Suprapubic skin (tissue), 4 donors: Measurements from ENCODE around the gene CNPY2. TPM values are rescaled to one million over a fixed set of nuclear protein-coding genes. Genes with fewer than 3 reads are reported as not detected.

Source experiments
- DNase-seq, 2 donors: peaks; one replicate each; pipeline ENCODE4 v3.0.0-alpha.2; 2019; ENCODE audit warnings: low spot score in 2 of 2
- H3K27ac ChIP-seq: fragments of 200-600 bp; sonication (generic); one replicate; pipeline ENCODE4 v1.5.1; 2019
- H3K27me3 ChIP-seq: fragments of 200-600 bp; sonication (generic); one replicate; pipeline ENCODE4 v1.5.1; 2019
- H3K36me3 ChIP-seq: fragments of 200-600 bp; sonication (generic); one replicate; pipeline ENCODE4 v1.5.1; 2019
- H3K4me1 ChIP-seq: fragments of 200-600 bp; sonication (generic); one replicate; pipeline ENCODE4 v1.5.1; 2019
- H3K4me3 ChIP-seq: fragments of 200-600 bp; sonication (generic); one replicate; pipeline ENCODE4 v1.5.1; 2019; ENCODE audit warnings: mild to moderate bottlenecking
- H3K9me3 ChIP-seq: fragments of 200-600 bp; sonication (generic); one replicate; pipeline ENCODE4 v1.5.1; 2019
- CTCF ChIP-seq, 2 donors: fragments of 200-600 bp in 1 of 2; fragments of 450-650 bp in 1 of 2; sonication (generic) in 1 of 2; IDR thresholded peaks; one replicate each; pipeline ENCODE4 v1.5.1; 2016 to 2019; ENCODE audit warnings: antibody characterized with exemption in 2 of 2, mild to moderate bottlenecking in 1 of 2, moderate library complexity in 1 of 2
- EP300 ChIP-seq: sonication (generic); formaldehyde crosslinking; IDR thresholded peaks from one replicate; pipeline ENCODE4 v1.6.1; 2017; ENCODE audit warnings: antibody characterized with exemption
- POLR2A ChIP-seq, 2 donors: fragments of 450-650 bp; IDR thresholded peaks; one replicate each; pipeline ENCODE4 v1.6.1; 2017; ENCODE audit warnings: antibody characterized with exemption in 2 of 2, mild to moderate bottlenecking in 2 of 2, moderate library complexity in 2 of 2
- POLR2AphosphoS5 ChIP-seq, 3 donors: sonication (generic); formaldehyde crosslinking; IDR thresholded peaks; one replicate each; pipeline ENCODE4 v1.6.1; 2017; ENCODE audit warnings: antibody characterized with exemption in 3 of 3
- WGBS: methylation state at CpG from one replicate; pipeline ENCODE4 v1.1.5; 2018; 5-methylcytosine and 5-hydroxymethylcytosine counted together
- total RNA-seq, 4 donors: library from RNA; depleted of rRNA; stranded (reverse); fragments of >200 nt; gene quantifications; one replicate each; pipeline ENCODE4 v1.1.0, GENCODE V29; 2016

CNPY2 gene
- total RNA-seq, 4 donors from 2014 or later, result 36.4 to 51.4 (median 42.4) TPM

- Histone ChIP-seq H3K27me3 (no peaks in the 10 kb centered on the region), H3K36me3 (no peaks in the 10 kb centered on the region), H3K4me1 (peaks cover 18% of the 10 kb centered on the region), H3K27ac (peak overlapping the region; percentile 95), H3K4me3 (peak overlapping the region; percentile 67), H3K9me3 (no peaks in the 10 kb centered on the region)
- DNase-seq, result no peak
- no peak for TF ChIP-seq CTCF (IDR thresholded peaks at IDR 0.05)
- TF ChIP-seq POLR2AphosphoS5 (IDR thresholded peaks at IDR 0.05), result no peak
- TF ChIP-seq POLR2A (IDR thresholded peaks at IDR 0.05), result no peak
- TF ChIP-seq EP300, result no peak
- 8% methylated on average over 6 of the region's 6 CpGs for WGBS
These were observed 18.7 kb upstream of the CNPY2 start for GRCh38 chr12:56334490-56334793.

DNA sequence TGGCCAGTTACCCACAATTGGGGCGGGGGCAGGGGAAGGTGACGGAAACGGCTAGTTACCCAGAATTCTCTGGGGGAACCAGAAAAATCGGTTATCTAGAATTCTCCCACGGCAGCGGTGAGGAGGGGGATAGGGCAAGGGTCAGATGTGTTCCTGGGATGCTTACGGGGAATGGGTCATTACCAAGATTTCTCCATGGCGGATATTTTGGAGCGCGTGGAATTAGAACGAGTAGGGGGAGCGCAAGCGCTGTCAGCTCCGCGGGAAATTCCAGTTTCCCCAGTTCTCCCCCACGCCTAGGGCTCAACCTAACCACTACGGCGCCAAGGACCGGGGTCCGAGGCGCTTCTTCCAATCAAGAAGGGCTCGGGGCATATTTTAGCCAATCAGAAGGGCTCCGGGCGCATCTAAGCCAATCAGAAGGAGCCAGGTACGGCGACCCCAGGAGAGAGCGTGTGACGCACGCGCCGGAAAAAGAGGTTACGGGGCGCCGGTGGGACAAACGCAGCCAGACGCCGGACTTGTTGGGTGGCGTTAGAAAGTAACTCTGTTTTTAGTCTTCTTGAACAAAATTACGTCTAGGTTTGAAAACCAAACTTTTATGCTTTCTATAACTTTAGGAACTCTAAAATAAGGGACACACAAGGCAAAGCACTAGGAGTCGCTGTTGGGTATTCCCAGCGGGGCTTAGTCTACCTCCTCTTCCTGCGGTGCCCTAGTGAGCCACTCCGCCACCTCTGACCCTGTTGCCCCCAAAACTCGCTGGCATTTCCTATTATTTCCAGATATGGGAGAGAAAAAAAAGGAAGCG is 18.1 kb upstream of the CNPY2 start, which contains the start of gene PAN2:
TSS of gene PAN2 (minus strand) at position 322 of the 811 bp plus-strand sequence. CDS start 906 bp downstream, outside the sequence.
- Histone ChIP-seq H3K27me3 (no peaks in the 10 kb centered on the region), H3K9me3 (no peaks in the 10 kb centered on the region), H3K36me3 (no peaks in the 10 kb centered on the region), H3K4me1 (peaks cover 18% of the 10 kb centered on the region), H3K4me3 (peak within 1 kb of the TSS; percentile 67), H3K27ac (peak within 1 kb of the TSS; percentile 95)
- TF ChIP-seq EP300 (no peak), CTCF (IDR thresholded peaks at IDR 0.05) (peak; percentile 44 to 66), POLR2AphosphoS5 (IDR thresholded peaks at IDR 0.05) (peak in 1 of 3 donors; percentile 91), POLR2A (IDR thresholded peaks at IDR 0.05) (peak in 1 of 2 donors; percentile 65)
- DNase-seq, result peak; percentile 96 to 98
- under 1% methylated on average over 44 of the region's 45 CpGs for WGBS

DNA sequence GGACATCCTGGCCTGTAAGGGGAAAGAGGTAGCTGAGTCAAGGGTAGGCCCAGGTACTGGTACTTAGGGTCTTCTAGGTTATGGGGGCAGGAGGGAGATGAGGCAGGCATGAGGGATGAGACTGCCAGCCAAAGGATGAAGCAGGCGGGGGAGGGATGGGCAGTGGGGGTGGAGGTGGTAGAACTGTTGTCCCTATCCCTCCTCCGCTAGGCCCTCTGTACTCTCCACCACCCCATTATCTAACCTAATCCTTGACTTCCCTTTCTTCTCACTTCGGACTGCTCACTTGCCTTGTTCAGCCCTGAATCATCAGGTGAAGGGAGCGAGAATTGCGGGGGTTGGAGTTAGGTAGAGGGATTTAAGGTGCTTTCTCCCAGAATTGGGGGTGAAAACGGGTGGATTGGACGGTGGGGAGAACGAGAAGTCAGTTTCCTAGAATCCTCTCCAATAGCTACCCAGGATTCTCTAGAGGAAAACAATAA is 17.4 kb upstream of the CNPY2 start:
- Histone ChIP-seq H3K9me3 (no peaks in the 10 kb centered on the region), H3K4me3 (peak overlapping the region; percentile 67), H3K27me3 (no peaks in the 10 kb centered on the region), H3K27ac (peak overlapping the region; percentile 95), H3K36me3 (peaks cover 4% of the 10 kb centered on the region), H3K4me1 (peaks cover 18% of the 10 kb centered on the region)
- TF ChIP-seq POLR2AphosphoS5 (IDR thresholded peaks at IDR 0.05), result no peak
- TF ChIP-seq EP300, result no peak
- TF ChIP-seq CTCF (IDR thresholded peaks at IDR 0.05), result no peak
- no peak for TF ChIP-seq POLR2A (IDR thresholded peaks at IDR 0.05)
- DNase-seq, result no peak
- WGBS, result 29% methylated on average over 8 of the region's 8 CpGs

GRCh38 chr12:56332512-56333196 is 16.9 kb upstream of the CNPY2 start:
- WGBS, result 95% methylated on average over 11 of the region's 11 CpGs
- Histone ChIP-seq H3K36me3 (peaks cover 10% of the 10 kb centered on the region), H3K4me3 (peak overlapping the region; percentile 67), H3K27me3 (no peaks in the 10 kb centered on the region), H3K4me1 (peaks cover 18% of the 10 kb centered on the region), H3K9me3 (no peaks in the 10 kb centered on the region), H3K27ac (peak overlapping the region; percentile 95)
- TF ChIP-seq POLR2A (IDR thresholded peaks at IDR 0.05) (no peak), POLR2AphosphoS5 (IDR thresholded peaks at IDR 0.05) (no peak), CTCF (IDR thresholded peaks at IDR 0.05) (no peak), EP300 (no peak)
- no peak for DNase-seq

DNA sequence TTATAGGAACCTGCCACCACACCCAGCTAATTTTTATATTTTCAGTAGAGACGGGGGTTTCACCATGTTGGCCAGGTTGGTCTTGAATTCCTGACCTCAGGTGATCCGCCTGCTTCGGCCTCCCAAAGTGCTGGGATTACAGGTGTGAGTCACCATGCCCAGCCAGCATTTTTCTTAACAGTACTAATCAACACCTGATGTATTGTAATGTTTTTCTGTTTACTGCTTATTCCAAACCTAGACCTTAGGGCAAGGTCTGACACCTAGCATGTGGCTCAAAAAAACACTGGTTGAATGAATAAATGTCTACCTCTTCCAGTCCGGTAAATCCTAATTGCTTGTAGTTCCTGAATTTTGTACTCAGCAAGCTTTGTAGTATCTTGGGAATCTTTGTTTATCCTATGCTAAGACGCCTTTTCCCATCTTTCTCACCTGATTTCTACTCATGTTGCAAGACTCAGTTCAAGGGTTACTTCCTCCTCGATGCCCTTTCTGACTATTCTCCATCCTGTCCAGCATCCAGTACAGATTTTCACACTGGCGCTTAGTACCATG is 15.2 kb upstream of the CNPY2 start:
- peaks cover 18% of the 10 kb centered on the region for H3K4me1 ChIP-seq
- no peak overlapping the region for H3K27ac ChIP-seq
- H3K9me3 ChIP-seq, result no peaks in the 10 kb centered on the region
- H3K36me3 ChIP-seq, result peaks cover 26% of the 10 kb centered on the region
- no peaks in the 10 kb centered on the region for H3K27me3 ChIP-seq
- 95% methylated on average over 7 of the region's 7 CpGs for WGBS
- TF ChIP-seq POLR2AphosphoS5 (IDR thresholded peaks at IDR 0.05) (no peak), POLR2A (IDR thresholded peaks at IDR 0.05) (no peak), EP300 (no peak), CTCF (IDR thresholded peaks at IDR 0.05) (no peak)
- DNase-seq, result no peak
- H3K4me3 ChIP-seq, result no peak overlapping the region
